Measurements from ENCODE around the gene ARAP3. TPM values are rescaled to one million over a fixed set of nuclear protein-coding genes. Genes with fewer than 3 reads are reported as not detected.

Gene ARAP3
- total and polyA plus RNA-seq, 9 of the 15 experiments (the other 6 are each of a cell fraction or from before 2014, with no cell fraction given): 0.83 to 25.7 (median 6.4) TPM

GRCh38 chr5:141605523-141606277 lies 76.3 kb downstream of the ARAP3 start (continued):
- TF ChIP-seq, protein P1, sequence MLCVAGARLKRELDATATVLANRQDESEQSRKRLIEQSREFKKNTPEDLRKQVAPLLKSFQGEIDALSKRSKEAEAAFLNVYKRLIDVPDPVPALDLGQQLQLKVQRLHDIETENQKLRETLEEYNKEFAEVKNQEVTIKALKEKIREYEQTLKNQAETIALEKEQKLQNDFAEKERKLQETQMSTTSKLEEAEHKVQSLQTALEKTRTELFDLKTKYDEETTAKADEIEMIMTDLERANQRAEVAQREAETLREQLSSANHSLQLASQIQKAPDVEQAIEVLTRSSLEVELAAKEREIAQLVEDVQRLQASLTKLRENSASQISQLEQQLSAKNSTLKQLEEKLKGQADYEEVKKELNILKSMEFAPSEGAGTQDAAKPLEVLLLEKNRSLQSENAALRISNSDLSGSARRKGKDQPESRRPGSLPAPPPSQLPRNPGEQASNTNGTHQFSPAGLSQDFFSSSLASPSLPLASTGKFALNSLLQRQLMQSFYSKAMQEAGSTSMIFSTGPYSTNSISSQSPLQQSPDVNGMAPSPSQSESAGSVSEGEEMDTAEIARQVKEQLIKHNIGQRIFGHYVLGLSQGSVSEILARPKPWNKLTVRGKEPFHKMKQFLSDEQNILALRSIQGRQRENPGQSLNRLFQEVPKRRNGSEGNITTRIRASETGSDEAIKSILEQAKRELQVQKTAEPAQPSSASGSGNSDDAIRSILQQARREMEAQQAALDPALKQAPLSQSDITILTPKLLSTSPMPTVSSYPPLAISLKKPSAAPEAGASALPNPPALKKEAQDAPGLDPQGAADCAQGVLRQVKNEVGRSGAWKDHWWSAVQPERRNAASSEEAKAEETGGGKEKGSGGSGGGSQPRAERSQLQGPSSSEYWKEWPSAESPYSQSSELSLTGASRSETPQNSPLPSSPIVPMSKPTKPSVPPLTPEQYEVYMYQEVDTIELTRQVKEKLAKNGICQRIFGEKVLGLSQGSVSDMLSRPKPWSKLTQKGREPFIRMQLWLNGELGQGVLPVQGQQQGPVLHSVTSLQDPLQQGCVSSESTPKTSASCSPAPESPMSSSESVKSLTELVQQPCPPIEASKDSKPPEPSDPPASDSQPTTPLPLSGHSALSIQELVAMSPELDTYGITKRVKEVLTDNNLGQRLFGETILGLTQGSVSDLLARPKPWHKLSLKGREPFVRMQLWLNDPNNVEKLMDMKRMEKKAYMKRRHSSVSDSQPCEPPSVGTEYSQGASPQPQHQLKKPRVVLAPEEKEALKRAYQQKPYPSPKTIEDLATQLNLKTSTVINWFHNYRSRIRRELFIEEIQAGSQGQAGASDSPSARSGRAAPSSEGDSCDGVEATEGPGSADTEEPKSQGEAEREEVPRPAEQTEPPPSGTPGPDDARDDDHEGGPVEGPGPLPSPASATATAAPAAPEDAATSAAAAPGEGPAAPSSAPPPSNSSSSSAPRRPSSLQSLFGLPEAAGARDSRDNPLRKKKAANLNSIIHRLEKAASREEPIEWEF (CRISPR knock-in tag; IDR thresholded peaks at IDR 0.05): no peak
- TF ChIP-seq ZFP36 (IDR thresholded peaks at IDR 0.05; ENCODE audit: low read depth, low read length, partially characterized antibody) (no peak), CGGBP1 (CRISPR knock-in tag; IDR thresholded peaks at IDR 0.05) (no peak), HSF4 (CRISPR knock-in tag; IDR thresholded peaks at IDR 0.05; ENCODE audit: borderline replicate concordance) (no peak), RBM34 (IDR thresholded peaks at IDR 0.05; ENCODE audit: borderline replicate concordance, insufficient read depth, low read length) (no peak), PTBP1 (IDR thresholded peaks at IDR 0.05; ENCODE audit: low read depth, low read length) (no peak), DMBX1 (CRISPR knock-in tag; IDR thresholded peaks at IDR 0.05; ENCODE audit: borderline replicate concordance) (peak; percentile 80), SMAD1 (IDR thresholded peaks at IDR 0.05; ENCODE audit: low read depth, low read length, partially characterized antibody) (no peak)
- TF ChIP-seq, protein P2, sequence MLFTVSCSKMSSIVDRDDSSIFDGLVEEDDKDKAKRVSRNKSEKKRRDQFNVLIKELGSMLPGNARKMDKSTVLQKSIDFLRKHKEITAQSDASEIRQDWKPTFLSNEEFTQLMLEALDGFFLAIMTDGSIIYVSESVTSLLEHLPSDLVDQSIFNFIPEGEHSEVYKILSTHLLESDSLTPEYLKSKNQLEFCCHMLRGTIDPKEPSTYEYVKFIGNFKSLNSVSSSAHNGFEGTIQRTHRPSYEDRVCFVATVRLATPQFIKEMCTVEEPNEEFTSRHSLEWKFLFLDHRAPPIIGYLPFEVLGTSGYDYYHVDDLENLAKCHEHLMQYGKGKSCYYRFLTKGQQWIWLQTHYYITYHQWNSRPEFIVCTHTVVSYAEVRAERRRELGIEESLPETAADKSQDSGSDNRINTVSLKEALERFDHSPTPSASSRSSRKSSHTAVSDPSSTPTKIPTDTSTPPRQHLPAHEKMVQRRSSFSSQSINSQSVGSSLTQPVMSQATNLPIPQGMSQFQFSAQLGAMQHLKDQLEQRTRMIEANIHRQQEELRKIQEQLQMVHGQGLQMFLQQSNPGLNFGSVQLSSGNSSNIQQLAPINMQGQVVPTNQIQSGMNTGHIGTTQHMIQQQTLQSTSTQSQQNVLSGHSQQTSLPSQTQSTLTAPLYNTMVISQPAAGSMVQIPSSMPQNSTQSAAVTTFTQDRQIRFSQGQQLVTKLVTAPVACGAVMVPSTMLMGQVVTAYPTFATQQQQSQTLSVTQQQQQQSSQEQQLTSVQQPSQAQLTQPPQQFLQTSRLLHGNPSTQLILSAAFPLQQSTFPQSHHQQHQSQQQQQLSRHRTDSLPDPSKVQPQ (CRISPR knock-in tag; IDR thresholded peaks at IDR 0.05; ENCODE audit: borderline replicate concordance): no peak
- TF ChIP-seq, protein P3, sequence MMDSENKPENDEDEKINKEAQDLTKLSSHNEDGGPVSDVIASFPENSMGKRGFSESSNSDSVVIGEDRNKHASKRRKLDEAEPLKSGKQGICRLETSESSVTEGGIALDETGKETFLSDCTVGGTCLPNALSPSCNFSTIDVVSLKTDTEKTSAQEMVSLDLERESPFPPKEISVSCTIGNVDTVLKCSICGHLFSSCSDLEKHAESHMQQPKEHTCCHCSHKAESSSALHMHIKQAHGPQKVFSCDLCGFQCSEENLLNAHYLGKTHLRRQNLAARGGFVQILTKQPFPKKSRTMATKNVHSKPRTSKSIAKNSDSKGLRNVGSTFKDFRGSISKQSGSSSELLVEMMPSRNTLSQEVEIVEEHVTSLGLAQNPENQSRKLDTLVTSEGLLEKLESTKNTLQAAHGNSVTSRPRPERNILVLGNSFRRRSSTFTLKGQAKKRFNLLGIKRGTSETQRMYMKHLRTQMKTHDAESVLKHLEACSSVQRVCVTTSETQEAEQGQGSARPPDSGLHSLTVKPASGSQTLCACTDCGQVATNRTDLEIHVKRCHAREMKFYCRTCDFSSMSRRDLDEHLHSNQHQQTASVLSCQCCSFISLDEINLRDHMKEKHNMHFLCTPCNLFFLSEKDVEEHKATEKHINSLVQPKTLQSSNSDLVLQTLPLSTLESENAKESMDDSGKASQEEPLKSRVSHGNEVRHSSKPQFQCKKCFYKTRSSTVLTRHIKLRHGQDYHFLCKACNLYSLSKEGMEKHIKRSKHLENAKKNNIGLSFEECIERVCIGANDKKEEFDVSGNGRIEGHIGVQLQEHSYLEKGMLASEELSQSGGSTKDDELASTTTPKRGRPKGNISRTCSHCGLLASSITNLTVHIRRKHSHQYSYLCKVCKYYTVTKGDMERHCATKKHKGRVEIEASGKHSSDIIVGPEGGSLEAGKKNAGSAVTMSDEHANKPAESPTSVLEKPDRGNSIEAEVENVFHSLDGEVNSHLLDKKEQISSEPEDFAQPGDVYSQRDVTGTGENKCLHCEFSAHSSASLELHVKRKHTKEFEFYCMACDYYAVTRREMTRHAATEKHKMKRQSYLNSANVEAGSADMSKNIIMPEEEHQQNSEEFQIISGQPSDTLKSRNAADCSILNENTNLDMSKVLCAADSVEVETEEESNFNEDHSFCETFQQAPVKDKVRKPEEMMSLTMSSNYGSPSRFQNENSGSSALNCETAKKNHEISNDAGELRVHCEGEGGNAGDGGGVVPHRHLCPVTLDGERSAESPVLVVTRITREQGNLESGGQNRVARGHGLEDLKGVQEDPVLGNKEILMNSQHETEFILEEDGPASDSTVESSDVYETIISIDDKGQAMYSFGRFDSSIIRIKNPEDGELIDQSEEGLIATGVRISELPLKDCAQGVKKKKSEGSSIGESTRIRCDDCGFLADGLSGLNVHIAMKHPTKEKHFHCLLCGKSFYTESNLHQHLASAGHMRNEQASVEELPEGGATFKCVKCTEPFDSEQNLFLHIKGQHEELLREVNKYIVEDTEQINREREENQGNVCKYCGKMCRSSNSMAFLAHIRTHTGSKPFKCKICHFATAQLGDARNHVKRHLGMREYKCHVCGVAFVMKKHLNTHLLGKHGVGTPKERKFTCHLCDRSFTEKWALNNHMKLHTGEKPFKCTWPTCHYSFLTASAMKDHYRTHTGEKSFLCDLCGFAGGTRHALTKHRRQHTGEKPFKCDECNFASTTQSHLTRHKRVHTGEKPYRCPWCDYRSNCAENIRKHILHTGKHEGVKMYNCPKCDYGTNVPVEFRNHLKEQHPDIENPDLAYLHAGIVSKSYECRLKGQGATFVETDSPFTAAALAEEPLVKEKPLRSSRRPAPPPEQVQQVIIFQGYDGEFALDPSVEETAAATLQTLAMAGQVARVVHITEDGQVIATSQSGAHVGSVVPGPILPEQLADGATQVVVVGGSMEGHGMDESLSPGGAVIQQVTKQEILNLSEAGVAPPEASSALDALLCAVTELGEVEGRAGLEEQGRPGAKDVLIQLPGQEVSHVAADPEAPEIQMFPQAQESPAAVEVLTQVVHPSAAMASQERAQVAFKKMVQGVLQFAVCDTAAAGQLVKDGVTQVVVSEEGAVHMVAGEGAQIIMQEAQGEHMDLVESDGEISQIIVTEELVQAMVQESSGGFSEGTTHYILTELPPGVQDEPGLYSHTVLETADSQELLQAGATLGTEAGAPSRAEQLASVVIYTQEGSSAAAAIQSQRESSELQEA (IDR thresholded peaks at IDR 0.05; ENCODE audit: low read depth): no peak

Measured in K562 (cell line).